Activated CD4-positive, alpha-beta T cell treated with anti-CD3 and anti-CD28 coated beads, Interleukin-2, Interleukin-4, amounts not matched to agents 100 ng/mL and 50 ng/mL, durations not matched to agents 16 hours and 8 hours (primary cell): ENCODE data around the gene PRKAR2A.
A peak's percentile ranks its signal among the peaks of the same experiment; 100 is the strongest.

ENCODE experiments used
- DNase-seq: peaks from one replicate; pipeline ENCODE4 v3.0.0-alpha.2; 2020; ENCODE audit warnings: low spot score

PRKAR2A gene

DNA sequence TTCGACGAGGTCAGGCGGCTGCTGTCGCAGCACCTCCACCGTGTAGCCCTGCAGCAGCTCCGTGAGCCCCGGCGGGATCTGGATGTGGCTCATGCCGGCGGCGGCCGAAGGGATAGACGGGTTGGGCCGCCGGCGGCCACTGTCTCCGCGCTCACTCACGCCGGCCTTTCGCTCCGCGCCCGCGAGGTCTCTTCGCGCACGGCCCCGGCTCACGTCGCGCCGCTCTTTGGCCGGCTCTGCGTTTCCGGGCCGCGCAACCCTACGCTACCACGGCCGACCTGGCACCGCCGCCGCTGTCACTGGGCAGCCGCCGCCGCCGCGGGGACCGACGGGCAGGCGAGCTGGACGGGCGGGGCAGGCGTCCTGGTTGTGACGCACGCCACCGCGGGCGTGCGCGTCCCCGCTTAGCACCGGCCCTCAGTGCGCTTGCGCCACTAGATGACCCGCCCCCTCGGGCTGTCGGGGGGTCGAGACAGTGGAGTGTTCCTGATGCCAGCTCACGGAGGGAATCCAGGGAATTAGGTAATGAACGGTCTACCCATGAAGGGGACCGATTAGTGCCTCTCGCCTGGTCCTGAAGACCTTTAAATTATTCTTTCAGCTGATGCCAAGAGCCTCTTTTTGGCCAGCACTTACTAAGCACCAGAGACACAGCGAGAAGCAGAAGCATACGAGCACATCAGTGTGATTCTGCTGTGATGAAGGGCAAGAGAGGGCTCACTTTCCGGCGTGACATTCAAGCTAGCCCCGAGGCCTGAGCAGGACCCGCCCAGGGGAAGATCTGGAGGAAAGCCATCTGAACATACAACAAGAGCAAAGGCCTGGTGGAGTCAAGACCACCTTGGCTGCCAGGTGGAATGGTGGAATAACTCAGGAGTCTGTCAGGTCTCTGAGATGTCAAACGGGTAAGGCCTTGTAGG, at the start of gene PRKAR2A:
Gene PRKAR2A, minus strand, starts transcription at position 371 of the 920 bp plus-strand sequence. Its CDS starts 278 bp downstream, at position 93.
- peak; percentile 85 for DNase-seq

DNA sequence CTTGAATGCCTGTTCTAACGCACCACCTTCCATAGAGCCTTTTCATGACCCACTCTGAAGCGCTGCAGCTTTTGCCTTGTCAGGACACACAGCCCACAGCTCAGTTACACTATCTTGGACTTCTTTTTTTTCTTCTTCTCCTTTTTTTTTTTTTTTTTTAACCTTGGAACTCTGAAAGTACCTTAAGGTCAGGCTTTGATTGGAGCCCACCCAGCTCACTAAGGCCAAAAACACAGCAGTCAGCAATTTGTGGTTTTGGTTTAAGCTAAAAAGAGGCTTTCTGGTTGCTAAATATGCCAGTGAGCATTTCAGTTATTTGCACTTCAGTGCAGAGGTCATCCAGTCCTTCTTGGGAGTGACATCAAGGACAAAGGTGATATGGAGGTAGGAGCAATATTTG, 49.3 kb upstream of the PRKAR2A start:
- DNase-seq, result no peak

DNA sequence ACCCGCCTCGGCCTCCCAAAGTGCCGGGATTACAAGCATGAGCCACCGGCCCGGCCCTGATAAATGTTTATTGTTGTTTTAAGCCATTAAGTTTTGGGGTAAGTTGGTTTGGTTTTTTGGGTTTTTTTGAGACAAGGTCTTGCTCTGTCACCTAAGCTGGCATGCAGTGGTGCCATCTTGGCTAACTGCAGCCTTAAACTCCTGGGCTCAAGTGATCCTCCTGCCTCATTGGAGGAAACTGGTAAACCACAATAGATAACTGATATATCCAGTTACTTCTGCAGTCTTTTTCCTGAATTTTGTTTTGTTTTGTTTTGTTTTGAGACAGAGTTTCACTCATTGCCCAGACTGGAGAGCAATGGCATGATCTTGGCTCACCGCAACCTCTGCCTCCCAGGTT, 46.8 kb upstream of the PRKAR2A start:
- DNase-seq, result no peak

DNA sequence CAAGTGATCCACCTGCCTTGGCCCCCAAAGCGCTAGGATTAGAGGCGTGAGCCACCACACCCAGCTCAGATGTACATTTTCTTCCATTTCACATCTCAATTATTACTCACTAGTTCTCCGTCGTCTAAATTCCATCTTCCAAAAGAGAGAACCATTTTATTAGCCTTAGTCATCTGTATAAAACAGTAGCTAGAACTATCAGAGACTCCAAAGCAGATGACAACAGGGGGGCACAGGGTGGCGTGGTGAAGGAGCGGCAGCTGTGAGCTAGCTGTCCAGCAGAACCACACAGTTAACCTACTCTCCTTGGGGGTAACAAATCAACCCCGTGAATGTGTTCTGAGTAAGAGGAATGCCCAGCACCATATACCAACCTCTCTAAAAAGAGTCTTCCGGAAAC, 43.9 kb upstream of the PRKAR2A start:
- no peak for DNase-seq

DNA sequence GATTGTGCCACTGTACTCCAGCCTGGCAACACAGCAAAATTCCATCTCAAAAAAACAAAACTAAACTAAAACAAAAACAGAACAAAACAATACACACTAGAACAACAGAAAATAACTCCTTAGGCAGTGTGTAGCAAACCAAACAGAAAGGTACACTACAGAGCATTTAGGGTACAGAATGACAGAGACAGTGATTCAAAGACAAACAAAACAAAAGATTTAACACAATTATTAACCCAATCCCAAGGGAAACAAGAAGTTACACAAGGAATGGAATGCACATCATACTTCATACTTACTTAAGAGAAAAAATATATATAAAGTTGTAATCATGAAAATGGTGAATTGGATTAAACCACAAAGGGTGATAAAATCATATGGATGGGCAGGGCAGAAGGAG, 38.1 kb upstream of the PRKAR2A start:
- DNase-seq, result no peak

DNA sequence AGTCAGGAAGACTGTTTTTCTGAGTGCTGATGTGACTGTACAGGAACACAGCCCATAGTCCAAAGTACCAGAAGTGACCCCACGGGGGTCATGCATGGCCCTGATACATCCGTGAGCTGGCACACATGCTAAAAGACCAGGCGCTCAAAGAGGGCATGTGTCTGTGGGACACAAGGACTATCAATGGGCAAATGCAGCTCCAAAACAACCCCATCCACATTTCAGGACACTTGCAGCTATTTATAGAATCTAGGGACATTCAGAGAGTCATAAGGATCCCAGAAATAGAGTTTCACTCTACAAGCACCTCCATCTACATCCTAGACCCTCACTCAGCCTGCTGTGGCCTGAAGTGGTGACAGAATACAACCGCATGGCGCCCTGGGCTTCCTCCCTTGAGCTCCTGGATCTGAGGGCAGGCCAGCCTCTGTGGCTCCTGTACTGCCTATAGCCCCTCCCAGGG, 34.0 kb upstream of the PRKAR2A start:
- DNase-seq, result no peak

DNA sequence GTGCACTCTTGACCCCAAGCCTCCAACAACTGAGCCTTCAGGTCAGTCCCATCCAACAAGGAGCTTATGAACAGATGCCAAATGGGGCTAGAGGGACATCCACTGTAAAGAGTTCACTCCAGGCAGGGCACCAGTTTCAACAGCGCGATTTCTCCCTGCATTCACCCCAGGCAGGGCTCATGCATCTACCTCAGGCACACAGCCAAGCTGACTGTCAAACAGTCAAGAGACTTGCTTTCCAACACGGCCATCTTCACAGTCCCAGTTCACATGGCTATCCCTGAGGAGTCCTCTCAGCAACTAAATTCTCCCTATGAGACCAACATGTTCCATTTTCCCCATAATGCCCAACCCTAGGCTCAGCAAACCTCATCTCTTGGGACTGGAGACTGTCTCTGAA, 33.3 kb upstream of the PRKAR2A start:
- DNase-seq, result no peak

DNA sequence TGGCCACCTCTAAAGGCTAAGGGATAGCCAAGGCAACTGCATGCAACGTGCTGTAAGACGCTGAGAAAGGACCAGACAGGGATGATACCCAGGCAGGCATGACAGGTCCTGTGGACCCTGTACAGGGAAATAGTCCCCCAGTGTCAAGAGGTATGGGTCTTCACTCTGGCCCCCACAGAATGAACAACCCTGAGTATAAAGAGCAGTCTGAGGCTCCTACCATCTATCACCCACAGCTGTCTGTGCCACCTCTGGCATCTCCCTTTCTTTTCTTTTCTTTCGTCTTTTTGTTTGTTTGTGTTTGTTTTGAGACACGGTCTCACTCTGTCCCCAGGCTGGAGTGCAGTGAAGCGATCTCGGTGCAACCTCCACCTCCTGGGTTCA, 32.3 kb upstream of the PRKAR2A start:
- no peak for DNase-seq

DNA sequence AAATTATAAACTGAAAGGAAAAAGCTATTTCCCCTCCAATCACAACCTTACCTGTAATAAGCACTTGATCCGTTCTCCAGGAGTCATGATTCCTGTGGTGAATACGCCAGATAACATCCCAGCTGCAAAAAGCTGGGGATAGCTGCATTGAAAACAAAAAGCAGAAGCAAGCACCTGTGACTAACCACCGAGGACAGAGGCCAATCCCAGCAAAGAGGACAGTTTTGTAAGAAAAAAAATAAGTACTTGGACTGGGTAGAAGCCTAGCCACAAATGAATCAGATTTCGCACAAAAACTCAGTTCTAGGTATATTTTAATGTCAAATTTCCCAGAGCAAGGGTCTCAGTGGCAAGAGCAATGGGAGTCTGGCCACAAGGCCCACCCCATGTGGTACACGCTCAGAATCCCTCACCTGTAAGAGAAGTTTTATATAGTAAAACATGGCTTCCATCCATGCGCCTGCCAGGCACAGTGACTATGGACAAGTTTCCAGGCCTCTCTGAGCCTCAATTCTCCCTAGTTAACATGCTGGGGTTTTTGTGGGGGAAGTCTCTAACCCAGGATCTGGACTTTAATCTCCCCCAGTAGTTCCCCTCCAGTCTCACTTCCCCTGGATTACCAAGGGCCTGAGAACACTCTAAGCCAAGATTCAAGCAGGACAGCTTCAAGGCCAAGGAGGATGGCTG, 31.8 kb upstream of the PRKAR2A start:
- DNase-seq, result no peak

DNA sequence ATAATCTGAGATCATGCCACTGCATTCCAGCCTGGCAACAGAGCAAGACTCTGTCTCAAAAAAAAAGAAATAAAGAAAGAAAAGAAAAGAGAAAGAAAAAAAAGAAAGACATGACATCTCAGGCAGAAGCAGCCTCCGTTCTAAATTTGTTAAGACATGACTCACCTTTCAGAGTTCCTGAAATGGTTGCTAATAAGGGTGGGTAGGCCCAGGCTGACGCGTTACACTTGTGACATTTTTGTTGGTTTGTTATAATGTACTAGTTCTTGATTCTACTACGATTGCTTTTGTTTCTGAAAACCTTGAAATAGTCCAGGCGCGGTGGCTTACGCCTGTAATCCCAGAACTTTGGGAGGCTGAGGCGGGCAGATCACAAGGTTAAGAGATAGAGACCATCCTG, 30.0 kb upstream of the PRKAR2A start:
- DNase-seq, result no peak

DNA sequence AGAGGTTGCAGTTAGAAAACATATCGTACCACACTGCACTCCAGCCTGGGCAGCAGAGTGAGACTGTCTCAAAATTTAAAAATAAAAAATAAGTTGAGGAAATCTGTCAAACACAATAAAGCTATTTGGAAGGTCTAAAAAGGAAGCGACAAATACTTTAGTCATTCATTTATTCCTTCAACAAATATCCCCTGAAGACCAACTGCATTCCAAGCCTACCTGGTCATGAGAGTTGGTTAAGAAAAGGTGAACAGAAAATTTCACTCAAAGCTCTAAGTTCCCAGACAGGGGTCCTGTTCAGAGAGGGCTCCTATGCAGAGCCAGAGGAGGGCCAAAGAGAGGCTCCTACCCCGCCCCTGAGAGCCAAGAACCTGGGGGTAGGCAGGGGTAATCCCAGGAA, 15.4 kb upstream of the PRKAR2A start:
- no peak for DNase-seq

DNA sequence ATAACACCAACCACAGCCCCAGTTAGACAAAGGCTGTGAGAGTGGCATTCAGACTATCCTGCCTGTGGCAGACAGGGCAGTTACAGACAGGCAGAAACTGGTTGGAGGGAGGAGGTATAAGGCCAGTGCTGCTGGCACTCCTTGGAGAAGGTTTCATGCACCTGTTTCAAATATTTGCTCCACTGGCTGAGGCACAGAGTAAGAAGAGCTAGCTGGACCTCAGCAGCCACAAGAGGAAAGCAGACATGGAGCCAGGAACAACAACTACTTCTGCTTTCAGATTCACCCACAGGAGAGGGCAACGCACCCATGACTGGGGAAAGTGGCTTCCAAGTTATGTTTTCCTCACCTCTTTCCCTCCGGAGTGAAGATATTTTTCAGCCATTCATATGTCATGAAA, 11.5 kb upstream of the PRKAR2A start:
- DNase-seq, result no peak

DNA sequence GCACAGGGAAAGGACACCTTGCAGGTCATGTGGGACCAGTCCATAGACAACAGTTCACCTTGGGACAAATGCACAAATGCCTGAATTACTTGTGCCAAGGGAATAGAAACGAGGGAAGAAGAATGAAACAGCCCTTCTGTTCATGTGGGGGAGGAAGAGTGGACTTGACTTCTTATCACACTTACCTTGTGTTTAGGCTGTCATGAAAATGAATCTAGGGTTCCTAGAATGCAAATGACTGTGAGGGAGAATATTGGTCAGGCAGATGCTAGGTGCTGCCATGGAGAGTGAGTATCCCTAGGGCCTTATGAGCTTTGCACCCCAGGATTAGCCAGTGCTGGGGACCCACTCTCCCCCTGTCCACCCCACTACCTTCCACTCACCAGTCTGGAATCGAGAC, 11.0 kb upstream of the PRKAR2A start:
- no peak for DNase-seq

DNA sequence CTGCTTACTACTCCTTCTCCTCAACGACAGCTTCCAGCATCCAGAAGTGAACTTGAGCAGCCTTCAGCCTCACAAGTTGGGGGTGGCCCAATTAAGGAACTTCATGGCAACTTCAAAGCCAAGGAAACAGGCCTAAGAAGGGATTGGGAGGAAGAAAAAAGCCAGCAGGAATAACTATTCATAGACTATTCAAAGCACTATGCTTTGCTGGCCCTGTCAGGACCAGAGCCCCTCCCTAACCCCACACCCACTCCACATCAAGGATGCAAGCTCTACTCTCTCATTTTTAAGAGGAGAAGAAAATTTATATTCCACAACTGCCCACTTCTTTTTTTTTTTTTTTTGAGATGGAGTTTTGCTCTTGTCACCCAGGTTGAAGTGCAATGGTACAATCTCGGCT, 10.0 kb upstream of the PRKAR2A start:
- DNase-seq, result no peak

DNA sequence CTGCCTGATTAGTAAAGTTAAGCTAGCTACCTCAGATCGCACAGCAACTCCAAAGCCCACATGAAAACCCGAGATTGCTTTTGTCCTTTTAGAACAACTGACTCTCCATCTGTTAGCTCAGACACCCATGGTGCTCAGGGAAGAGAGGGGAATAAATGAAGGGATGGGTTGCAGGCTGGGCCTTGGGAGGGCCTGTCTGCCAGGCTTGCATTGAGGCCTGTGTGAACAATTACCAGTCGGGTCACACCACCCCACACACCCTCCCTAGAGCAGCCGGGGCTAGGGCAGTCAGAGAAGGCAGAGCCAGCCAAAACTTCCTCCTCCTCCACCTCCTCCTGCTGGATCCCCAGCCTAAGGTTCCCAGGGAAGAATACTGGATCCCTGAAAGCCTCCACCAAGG, 8.8 kb upstream of the PRKAR2A start:
- DNase-seq, result no peak

DNA sequence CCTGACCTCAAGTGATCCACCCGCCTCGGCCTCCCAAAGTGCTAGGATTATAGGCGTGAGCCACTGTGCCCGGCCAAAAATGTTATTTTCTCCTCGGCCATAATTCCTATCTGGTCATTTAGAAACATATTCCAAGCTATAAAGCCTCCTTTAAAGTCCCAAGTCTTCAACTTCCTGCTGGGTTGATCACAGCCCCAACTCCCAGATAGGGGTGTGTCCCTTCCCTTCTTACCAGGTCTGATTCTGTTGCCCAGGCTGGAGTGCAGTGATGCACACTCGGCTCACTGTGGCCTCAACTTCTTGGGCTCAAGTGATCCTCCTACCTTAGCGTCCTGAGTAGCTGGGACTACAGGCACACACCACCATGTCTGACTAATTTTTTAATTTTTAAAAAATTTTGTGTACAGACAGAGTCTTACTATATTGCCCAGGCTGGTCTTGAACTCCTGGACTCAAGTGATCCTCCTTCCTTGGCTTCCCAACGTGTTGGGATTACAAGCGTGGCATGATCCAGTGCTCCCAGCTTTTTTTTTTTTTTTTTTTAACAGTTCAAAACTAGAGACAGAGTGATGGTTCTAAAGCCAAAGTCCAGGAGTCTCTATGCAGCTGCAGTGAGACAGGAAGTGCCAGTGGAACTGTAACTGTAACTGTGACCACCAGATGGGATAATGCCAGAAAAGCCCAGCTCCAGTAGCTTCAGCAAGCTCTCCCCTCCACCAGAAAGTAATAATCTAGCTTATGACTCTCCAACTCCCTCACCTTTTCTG, 8.2 kb upstream of the PRKAR2A start:
- no peak for DNase-seq

DNA sequence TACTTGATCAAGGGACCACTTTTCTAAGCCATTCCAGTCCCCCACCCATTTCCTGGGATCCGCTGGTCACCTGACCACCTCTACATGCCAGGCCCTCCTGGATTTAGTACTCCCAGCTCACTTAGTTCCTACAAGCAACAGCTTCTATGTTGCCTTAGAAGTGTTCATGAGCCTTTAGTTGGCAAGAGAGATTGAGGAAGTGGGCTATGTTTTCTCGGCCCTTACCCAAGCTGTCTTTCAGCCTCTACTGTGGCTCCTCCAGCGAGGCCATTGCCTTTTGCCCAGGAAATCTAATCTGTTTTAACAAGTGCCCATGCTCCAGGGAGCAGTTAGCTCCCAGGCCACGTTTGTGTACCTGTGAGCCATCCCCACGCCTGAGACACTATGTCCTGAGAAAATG, 4.5 kb upstream of the PRKAR2A start:
- no peak for DNase-seq

DNA sequence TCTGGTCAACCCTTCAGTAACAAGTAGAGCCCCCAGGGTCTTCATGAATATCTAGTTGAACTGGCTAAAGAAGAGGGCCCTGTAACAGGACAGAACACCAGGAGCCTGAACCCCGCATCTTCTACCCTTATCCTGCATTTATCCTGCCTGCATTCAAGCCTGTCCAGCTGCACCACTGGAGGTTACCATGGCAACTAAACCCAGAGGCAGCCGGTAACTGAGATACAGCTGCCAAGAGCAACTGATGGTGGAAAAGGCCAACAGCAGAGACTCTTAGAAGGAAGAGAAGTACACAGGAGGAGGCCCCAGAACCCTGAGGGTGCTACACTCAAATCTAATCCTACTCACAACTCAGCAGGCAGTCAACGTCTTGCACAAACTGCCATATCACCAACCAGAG, 3.7 kb upstream of the PRKAR2A start:
- no peak for DNase-seq

DNA sequence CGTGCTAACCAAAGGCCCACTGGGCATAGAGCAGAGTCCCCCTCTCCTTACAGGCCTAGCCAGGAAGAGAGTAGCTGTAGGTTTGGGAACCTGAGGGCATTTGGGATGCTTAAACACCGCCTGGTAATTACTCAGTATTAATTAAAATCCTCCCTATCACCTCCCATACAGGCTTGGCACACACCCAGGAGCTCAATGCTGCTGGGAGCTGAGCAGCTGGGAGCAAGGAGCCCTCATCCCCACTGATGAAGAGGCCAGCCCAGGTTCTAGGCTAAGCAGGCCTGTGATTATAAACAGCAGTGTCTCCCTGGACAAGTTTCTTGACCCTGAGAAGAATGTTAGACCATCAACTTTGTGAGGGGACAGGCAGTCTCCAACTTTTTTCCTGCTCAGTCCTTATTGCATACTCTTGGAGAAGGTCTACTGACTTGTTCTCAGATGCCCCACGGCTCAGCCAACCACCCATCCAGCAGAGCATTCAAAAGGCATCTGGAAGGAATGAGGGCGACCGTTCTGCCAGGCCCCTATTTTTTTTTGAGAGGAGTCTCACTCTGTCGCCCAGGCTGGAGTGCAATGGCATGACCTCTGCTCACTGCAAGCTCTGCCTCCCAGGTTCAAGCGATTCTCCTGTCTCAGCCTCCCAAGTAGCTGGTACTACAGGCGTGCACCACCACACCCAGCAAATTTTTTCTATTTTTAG, 1.3 kb upstream of the PRKAR2A start:
- DNase-seq, result no peak

DNA sequence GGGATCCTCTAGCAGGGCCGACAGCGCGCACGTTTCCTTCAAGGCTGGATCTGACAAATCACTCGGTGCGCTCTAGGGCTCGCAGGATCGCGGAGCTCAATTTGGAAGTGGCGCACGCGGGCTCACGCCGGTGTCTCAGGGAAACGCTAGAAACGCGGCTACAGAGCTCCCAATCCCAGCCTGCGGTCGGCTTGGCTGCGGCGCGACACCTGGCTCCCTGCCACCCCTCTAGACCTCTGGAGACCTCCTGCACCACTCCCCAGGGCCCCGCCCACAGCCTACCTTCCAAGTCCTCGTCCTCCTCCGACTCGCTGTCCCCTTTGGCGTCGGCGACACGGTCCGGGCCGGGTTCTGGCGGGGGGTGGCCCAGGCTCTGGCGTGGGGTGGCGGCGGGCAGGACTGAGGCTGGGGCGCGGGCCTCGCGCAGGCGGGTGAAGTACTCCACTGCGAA, 596 bp downstream of the PRKAR2A start:
- peak; percentile 46 for DNase-seq

DNA sequence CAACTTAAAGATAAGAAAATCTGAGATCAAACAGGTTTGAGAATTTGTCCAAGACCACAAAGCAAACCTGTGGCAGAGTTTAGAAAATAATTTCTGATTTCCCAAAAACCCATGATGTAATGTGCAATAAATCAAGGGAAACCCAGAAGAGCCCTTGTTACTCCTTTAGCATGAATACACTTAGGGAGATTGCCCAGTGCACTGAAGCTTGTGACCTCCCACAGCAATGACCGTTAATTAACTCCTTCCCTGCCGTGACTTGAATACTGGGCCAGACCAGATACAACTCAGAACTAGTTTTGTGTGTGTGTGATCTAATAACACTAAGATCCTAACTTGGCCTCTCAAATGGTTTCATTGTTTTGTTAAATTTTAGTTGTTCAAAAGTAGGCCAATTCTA, 2.5 kb downstream of the PRKAR2A start:
- no peak for DNase-seq

DNA sequence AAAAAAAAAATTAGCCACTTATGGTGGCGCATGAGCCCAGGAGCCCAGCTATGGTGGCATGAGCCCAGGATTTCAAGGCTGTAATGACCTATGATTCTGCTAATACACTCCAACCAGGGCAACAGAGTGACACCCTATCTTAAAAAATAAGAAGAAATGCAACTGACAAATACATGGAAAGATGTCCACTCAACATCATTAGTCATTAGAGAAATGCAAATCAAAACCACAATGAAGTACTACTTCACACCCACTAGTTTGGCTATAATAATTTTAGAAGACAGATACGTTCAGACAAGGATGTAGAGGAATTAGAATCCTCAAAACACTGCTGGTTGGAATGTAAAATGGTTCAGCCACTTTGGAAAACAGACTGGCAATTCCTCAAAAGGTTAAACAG, 10.5 kb downstream of the PRKAR2A start:
- no peak for DNase-seq
